Measurements from ENCODE around the gene NCMAP.

The NCMAP gene

GRCh38 chr1:24564695-24565094, 8.8 kb downstream of the NCMAP start:
- H3K9me2 ChIP-seq (replicated peaks; ENCODE audit: insufficient read depth, low read length) = no peaks in the 10 kb centered on the region
- H3F3A ChIP-seq (ENCODE audit: insufficient read depth, low read length) = no peaks in the 10 kb centered on the region
- no peaks in the 10 kb centered on the region for H4K20me1 ChIP-seq (ENCODE audit: insufficient read depth, low read length)
- no peaks in the 10 kb centered on the region for H3K27me3 ChIP-seq (replicated peaks; ENCODE audit: insufficient read depth, low read length)
- H2AFZ ChIP-seq (ENCODE audit: low read length) = no peak overlapping the region
- DNase-seq = no peak
- H3K4me2 ChIP-seq (ENCODE audit: low read depth, low read length) = no peak overlapping the region
- H3K9me3 ChIP-seq (replicated peaks; ENCODE audit: insufficient read depth, low read length) = no peaks in the 10 kb centered on the region
- H3K36me3 ChIP-seq (replicated peaks; ENCODE audit: insufficient read depth, low read length) = no peaks in the 10 kb centered on the region
- H3K4me1 ChIP-seq (ENCODE audit: low read length) = no peaks in the 10 kb centered on the region
- H3K27ac ChIP-seq (ENCODE audit: low read length) = no peak overlapping the region
- no peak for TF ChIP-seq CTCF (IDR thresholded peaks at IDR 0.05; ENCODE audit: low read length)
- TF ChIP-seq EZH2phosphoT487 (IDR thresholded peaks at IDR 0.05; ENCODE audit: low read length) = no peak
- no peak for TF ChIP-seq EZH2 (optimal IDR thresholded peaks at IDR 0.05; ENCODE audit: low read depth, low read length)
- H3K4me3 ChIP-seq (ENCODE audit: low read length) = no peak overlapping the region
- no peak overlapping the region for H3K9ac ChIP-seq (ENCODE audit: low read length)
- H3K79me2 ChIP-seq (ENCODE audit: low read length) = no peaks in the 10 kb centered on the region

GRCh38 chr1:24566236-24566867, 10.5 kb downstream of the NCMAP start:
- H3K27me3 ChIP-seq (replicated peaks; ENCODE audit: insufficient read depth, low read length) = no peaks in the 10 kb centered on the region
- no peaks in the 10 kb centered on the region for H3K36me3 ChIP-seq (replicated peaks; ENCODE audit: insufficient read depth, low read length)
- no peaks in the 10 kb centered on the region for H3K9me3 ChIP-seq (replicated peaks; ENCODE audit: insufficient read depth, low read length)
- no peaks in the 10 kb centered on the region for H3K9me2 ChIP-seq (replicated peaks; ENCODE audit: insufficient read depth, low read length)
- H3K4me2 ChIP-seq (ENCODE audit: low read depth, low read length) = no peak overlapping the region
- no peaks in the 10 kb centered on the region for H3K4me1 ChIP-seq (ENCODE audit: low read length)
- no peak for TF ChIP-seq EZH2phosphoT487 (IDR thresholded peaks at IDR 0.05; ENCODE audit: low read length)
- no peak for TF ChIP-seq CTCF (IDR thresholded peaks at IDR 0.05; ENCODE audit: low read length)
- TF ChIP-seq EZH2 (optimal IDR thresholded peaks at IDR 0.05; ENCODE audit: low read depth, low read length) = no peak
- H3K79me2 ChIP-seq (ENCODE audit: low read length) = no peaks in the 10 kb centered on the region
- H3F3A ChIP-seq (ENCODE audit: insufficient read depth, low read length) = no peaks in the 10 kb centered on the region
- DNase-seq = no peak
- H4K20me1 ChIP-seq (ENCODE audit: insufficient read depth, low read length) = no peaks in the 10 kb centered on the region
- H3K9ac ChIP-seq (ENCODE audit: low read length) = no peak overlapping the region
- H3K27ac ChIP-seq (ENCODE audit: low read length) = no peak overlapping the region
- H3K4me3 ChIP-seq (ENCODE audit: low read length) = no peak overlapping the region
- no peak overlapping the region for H2AFZ ChIP-seq (ENCODE audit: low read length)

- Histone ChIP-seq H3K27ac (ENCODE audit: low read length) (no peak overlapping the region), H3K27me3 (replicated peaks; ENCODE audit: insufficient read depth, low read length) (no peaks in the 10 kb centered on the region), H3K79me2 (ENCODE audit: low read length) (no peaks in the 10 kb centered on the region), H4K20me1 (ENCODE audit: insufficient read depth, low read length) (no peaks in the 10 kb centered on the region), H3K9ac (ENCODE audit: low read length) (no peak overlapping the region), H3F3A (ENCODE audit: insufficient read depth, low read length) (no peaks in the 10 kb centered on the region), H3K9me3 (replicated peaks; ENCODE audit: insufficient read depth, low read length) (no peaks in the 10 kb centered on the region), H3K4me3 (ENCODE audit: low read length) (no peak overlapping the region), H3K9me2 (replicated peaks; ENCODE audit: insufficient read depth, low read length) (no peaks in the 10 kb centered on the region), H3K4me1 (ENCODE audit: low read length) (0 out of 2 replicates have a peak, but pooled peaks cover 6% of the 10 kb centered on the region), H3K4me2 (ENCODE audit: low read depth, low read length) (no peak overlapping the region), H3K36me3 (replicated peaks; ENCODE audit: insufficient read depth, low read length) (no peaks in the 10 kb centered on the region), H2AFZ (ENCODE audit: low read length) (no peak overlapping the region)
- no peak for TF ChIP-seq EZH2 (optimal IDR thresholded peaks at IDR 0.05; ENCODE audit: low read depth, low read length)
- DNase-seq = no peak
Observed at GRCh38 chr1:24567792-24568388, 12.0 kb downstream of the NCMAP start.

- TF ChIP-seq CTCF (IDR thresholded peaks at IDR 0.05; ENCODE audit: low read length) = no peak
- TF ChIP-seq EZH2phosphoT487 (IDR thresholded peaks at IDR 0.05; ENCODE audit: low read length) = no peak
- TF ChIP-seq EZH2 (optimal IDR thresholded peaks at IDR 0.05; ENCODE audit: low read depth, low read length) = no peak
- Histone ChIP-seq H3K9me3 (replicated peaks; ENCODE audit: insufficient read depth, low read length) (no peaks in the 10 kb centered on the region), H3K4me3 (ENCODE audit: low read length) (no peak overlapping the region), H3K9ac (ENCODE audit: low read length) (no peak overlapping the region), H4K20me1 (ENCODE audit: insufficient read depth, low read length) (no peaks in the 10 kb centered on the region), H3K27me3 (replicated peaks; ENCODE audit: insufficient read depth, low read length) (no peaks in the 10 kb centered on the region), H3K4me2 (ENCODE audit: low read depth, low read length) (no peak overlapping the region), H3K27ac (ENCODE audit: low read length) (no peak overlapping the region), H3K4me1 (ENCODE audit: low read length) (0 out of 2 replicates have a peak, but pooled peaks cover 6% of the 10 kb centered on the region), H3K36me3 (replicated peaks; ENCODE audit: insufficient read depth, low read length) (no peaks in the 10 kb centered on the region), H3K9me2 (replicated peaks; ENCODE audit: insufficient read depth, low read length) (no peaks in the 10 kb centered on the region), H3F3A (ENCODE audit: insufficient read depth, low read length) (no peaks in the 10 kb centered on the region), H3K79me2 (ENCODE audit: low read length) (no peaks in the 10 kb centered on the region), H2AFZ (ENCODE audit: low read length) (no peak overlapping the region)
- no peak for DNase-seq
Observed at GRCh38 chr1:24568475-24568874, 12.6 kb downstream of the NCMAP start.

Measured in MM.1S (cell line).